T-helper 2 cell treated with Interferon-gamma antibody and Interleukin-4, amounts not matched to agents 5 μg/mL and 100 μg/mL, for 36 hours (primary cell): ENCODE results near the gene SNRNP25.

Experiments used
- DNase-seq: peaks from one replicate; pipeline ENCODE4 v3.0.0; 2021; ENCODE audit warnings: low spot score
- H3K27ac Mint-ChIP-seq: one replicate; pipeline ENCODE4 v1.8.0; 2021; ENCODE audit warnings: mild to moderate bottlenecking, mixed read lengths
- H3K27me3 Mint-ChIP-seq: one replicate; pipeline ENCODE4 v1.8.0; 2021; ENCODE audit warnings: low read depth, mixed read lengths
- H3K36me3 Mint-ChIP-seq: one replicate; pipeline ENCODE4 v1.8.0; 2021; ENCODE audit warnings: low read depth, mixed read lengths
- H3K4me1 Mint-ChIP-seq: one replicate; pipeline ENCODE4 v1.8.0; 2021; ENCODE audit warnings: low read depth, mixed read lengths
- H3K4me3 Mint-ChIP-seq: one replicate; pipeline ENCODE4 v1.8.0; 2022; ENCODE audit warnings: mild to moderate bottlenecking, moderate library complexity, mixed read lengths
- H3K9me3 Mint-ChIP-seq: one replicate; pipeline ENCODE4 v1.8.0; 2021; ENCODE audit warnings: mixed read lengths

Gene SNRNP25

GRCh38 chr16:63466-63865, 9.8 kb downstream of the SNRNP25 start:
- H3K27ac Mint-ChIP-seq, result no peak overlapping the region
- peaks cover 5% of the 10 kb centered on the region for H3K4me1 Mint-ChIP-seq
- H3K9me3 Mint-ChIP-seq, result no peaks in the 10 kb centered on the region
- no peaks in the 10 kb centered on the region for H3K36me3 Mint-ChIP-seq
- DNase-seq, result no peak
- H3K27me3 Mint-ChIP-seq, result peaks cover 8% of the 10 kb centered on the region
- no peak overlapping the region for H3K4me3 Mint-ChIP-seq

- Mint-ChIP-seq H3K27ac (no peak overlapping the region), H3K27me3 (peaks cover 8% of the 10 kb centered on the region), H3K36me3 (no peaks in the 10 kb centered on the region), H3K4me1 (peaks cover 5% of the 10 kb centered on the region), H3K4me3 (no peak overlapping the region), H3K9me3 (no peaks in the 10 kb centered on the region)
- DNase-seq, result no peak
Observed at GRCh38 chr16:63998-64913, 10.6 kb downstream of the SNRNP25 start.

GRCh38 chr16:64914-65255, 11.3 kb downstream of the SNRNP25 start:
- DNase-seq, result no peak
- H3K27me3 Mint-ChIP-seq, result peaks cover 11% of the 10 kb centered on the region
- peaks cover 5% of the 10 kb centered on the region for H3K4me1 Mint-ChIP-seq
- no peak overlapping the region for H3K27ac Mint-ChIP-seq
- H3K4me3 Mint-ChIP-seq, result no peak overlapping the region
- no peaks in the 10 kb centered on the region for H3K9me3 Mint-ChIP-seq
- H3K36me3 Mint-ChIP-seq, result no peaks in the 10 kb centered on the region

GRCh38 chr16:65745-66144, 12.1 kb downstream of the SNRNP25 start:
- peak; percentile 82 for DNase-seq
- peaks cover 5% of the 10 kb centered on the region for H3K4me1 Mint-ChIP-seq
- H3K27me3 Mint-ChIP-seq, result peaks cover 19% of the 10 kb centered on the region
- no peaks in the 10 kb centered on the region for H3K9me3 Mint-ChIP-seq
- H3K4me3 Mint-ChIP-seq, result no peak overlapping the region
- H3K27ac Mint-ChIP-seq, result no peak overlapping the region
- H3K36me3 Mint-ChIP-seq, result no peaks in the 10 kb centered on the region

- Mint-ChIP-seq H3K36me3 (no peaks in the 10 kb centered on the region), H3K4me1 (peaks cover 5% of the 10 kb centered on the region), H3K4me3 (no peak overlapping the region), H3K9me3 (no peaks in the 10 kb centered on the region), H3K27ac (no peak overlapping the region), H3K27me3 (peaks cover 24% of the 10 kb centered on the region)
- DNase-seq, result no peak
Observed at GRCh38 chr16:66309-67182, 12.9 kb downstream of the SNRNP25 start.

DNA sequence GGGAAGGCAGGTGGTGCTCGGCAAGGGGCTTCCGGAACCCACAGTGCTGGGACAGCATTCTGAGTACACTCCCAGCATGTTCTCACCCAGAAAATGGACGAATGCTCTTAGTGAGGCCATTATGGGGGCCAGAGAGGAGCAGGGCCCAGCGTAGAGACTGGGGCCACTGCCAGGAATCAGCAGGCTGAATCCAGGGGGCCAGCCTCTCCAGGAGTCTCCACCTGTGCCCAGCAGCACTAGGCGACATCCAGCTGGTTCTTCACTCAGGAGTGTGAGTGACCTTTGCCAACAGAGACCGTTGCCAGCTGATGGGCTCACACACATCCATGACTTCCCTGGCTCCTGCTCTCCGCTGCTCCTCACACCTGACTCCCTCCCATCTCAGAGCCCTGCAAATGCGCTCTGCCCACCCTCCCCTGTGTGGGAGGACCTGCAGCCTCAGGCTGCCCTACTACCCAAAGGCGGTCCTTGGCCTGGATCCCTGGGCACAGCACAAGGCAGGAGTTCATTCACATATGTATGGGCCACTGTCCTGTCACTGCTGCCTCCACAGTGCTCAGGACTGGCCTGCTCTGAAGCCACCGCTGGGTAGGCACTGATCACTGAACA, 13.7 kb downstream of the SNRNP25 start:
- peaks cover 5% of the 10 kb centered on the region for H3K4me1 Mint-ChIP-seq
- H3K9me3 Mint-ChIP-seq, result no peaks in the 10 kb centered on the region
- H3K4me3 Mint-ChIP-seq, result no peak overlapping the region
- H3K27me3 Mint-ChIP-seq, result peaks cover 26% of the 10 kb centered on the region
- no peaks in the 10 kb centered on the region for H3K36me3 Mint-ChIP-seq
- DNase-seq, result no peak
- H3K27ac Mint-ChIP-seq, result no peak overlapping the region

DNA sequence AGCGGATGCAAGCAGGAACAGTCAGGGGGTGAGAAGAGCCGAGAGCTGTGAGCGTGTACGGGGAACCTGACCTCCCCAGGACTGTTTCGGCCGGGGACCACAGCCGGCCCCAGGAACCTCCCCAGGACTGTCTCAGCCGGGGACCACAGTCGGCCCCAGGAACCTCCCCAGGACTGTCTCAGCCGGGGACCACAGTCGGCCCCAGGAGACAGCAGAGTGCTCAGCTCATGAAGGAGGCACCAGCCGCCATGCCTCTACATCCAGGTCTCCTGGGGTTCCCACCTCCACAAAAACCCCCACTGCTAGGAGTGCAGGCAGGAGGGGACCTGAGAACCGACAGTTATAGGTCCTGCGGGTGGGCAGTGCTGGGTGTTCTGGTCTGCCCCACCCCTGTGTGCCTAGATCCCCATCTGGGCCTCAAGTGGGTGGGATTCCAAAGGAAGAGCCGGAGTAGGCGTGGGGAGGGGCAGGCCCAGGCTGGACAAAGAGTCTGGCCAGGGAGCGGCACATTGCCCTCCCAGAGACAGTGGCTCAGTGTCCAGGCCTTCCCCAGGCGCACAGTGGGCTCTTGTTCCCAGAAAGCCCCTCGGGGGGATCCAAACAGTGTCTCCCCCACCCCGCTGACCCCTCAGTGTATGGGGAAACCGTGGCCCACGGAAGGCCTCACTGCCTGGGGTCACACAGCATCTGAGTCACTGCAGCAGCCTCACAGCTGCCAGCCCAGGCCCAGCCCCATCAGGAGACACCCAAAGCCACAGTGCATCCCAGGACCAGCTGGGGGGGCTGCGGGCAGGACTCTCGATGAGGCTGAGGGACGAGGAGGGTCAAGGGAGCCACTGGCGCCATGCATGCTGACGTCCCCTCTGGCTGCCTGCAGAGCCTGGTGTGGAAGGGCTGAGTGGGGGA, 14.5 kb downstream of the SNRNP25 start:
- H3K27me3 Mint-ChIP-seq, result peaks cover 30% of the 10 kb centered on the region
- H3K27ac Mint-ChIP-seq, result no peak overlapping the region
- no peak for DNase-seq
- H3K36me3 Mint-ChIP-seq, result no peaks in the 10 kb centered on the region
- H3K4me1 Mint-ChIP-seq, result peaks cover 8% of the 10 kb centered on the region
- no peak overlapping the region for H3K4me3 Mint-ChIP-seq
- no peaks in the 10 kb centered on the region for H3K9me3 Mint-ChIP-seq

- Mint-ChIP-seq H3K27me3 (peaks cover 40% of the 10 kb centered on the region), H3K36me3 (no peaks in the 10 kb centered on the region), H3K4me3 (no peak overlapping the region), H3K9me3 (no peaks in the 10 kb centered on the region), H3K27ac (no peak overlapping the region), H3K4me1 (peaks cover 8% of the 10 kb centered on the region)
- no peak for DNase-seq
Observed at GRCh38 chr16:69181-69580, 15.6 kb downstream of the SNRNP25 start.

DNA sequence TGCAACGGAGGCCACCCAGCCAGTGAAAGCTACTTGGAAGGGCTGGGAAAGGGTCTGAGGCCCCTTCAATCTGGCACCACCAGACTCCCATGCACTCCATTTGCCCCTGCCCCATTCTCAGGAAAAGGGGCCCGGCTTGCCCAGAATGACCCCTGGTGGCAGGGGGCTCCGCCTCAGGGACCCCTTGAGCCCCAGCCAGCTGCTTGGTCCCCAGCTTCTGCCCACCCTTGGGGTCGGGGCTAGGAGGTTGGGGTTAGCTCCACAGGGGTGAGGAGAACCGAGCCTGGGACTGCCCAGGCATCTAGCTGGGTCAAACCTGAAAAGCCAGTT, 17.5 kb downstream of the SNRNP25 start:
- Mint-ChIP-seq H3K4me1 (peaks cover 5% of the 10 kb centered on the region), H3K27ac (no peak overlapping the region), H3K4me3 (no peak overlapping the region), H3K36me3 (no peaks in the 10 kb centered on the region), H3K27me3 (peaks cover 43% of the 10 kb centered on the region), H3K9me3 (no peaks in the 10 kb centered on the region)
- DNase-seq, result no peak

DNA sequence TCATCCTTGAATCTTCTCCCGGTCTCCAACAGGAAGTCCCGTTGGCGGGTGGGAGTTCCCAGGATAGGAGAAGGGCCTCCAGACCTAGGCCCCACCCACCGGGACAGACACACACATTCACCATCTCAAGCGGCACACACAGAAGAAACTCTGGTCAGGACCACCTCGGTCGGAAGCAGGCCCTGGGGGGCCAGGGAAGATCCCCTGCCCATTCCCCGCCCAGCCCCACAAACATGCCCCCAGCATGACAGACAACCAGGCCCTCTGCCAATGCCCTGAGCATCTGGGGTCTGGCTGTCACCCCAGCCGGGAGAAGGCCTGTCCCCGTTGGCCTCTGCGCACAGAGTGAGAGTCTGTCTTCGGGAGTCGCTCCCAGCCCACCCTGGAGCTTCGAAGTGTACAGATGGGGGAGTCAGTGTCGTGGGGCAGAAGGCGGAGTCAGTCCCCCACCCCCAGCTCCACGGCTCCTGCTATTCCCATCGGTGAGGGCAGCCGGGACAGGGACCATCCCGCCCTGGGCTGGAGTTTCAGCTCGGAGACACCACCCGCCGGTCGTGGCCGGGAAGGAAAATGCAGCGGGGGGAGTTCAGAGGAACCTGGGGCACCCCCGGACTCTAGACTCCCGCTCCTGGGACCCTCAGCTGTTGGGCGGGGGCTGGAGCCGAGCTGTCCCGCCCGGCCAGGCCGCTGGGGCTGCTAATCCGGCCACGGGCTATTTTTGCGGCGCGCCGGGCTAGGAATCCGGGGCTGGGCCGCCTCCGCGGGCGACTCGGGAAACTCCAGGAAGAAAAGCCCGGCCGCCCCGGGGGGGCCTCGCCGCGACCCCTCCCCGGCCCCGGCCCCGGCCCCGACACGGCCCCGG, 18.1 kb downstream of the SNRNP25 start:
- DNase-seq, result no peak
- Mint-ChIP-seq H3K4me3 (no peak overlapping the region), H3K27ac (no peak overlapping the region), H3K27me3 (peaks cover 43% of the 10 kb centered on the region), H3K36me3 (no peaks in the 10 kb centered on the region), H3K9me3 (no peaks in the 10 kb centered on the region), H3K4me1 (peaks cover 11% of the 10 kb centered on the region)

GRCh38 chr16:72561-73548, 19.2 kb downstream of the SNRNP25 start, which contains the start of gene RHBDF1:
Gene RHBDF1, minus strand, starts transcription at chr16:72631. Its CDS starts 7,616 bp downstream, at chr16:65015.
- H3K27ac Mint-ChIP-seq, result no peak within 1 kb of the TSS
- no peaks in the 10 kb centered on the region for H3K9me3 Mint-ChIP-seq
- H3K36me3 Mint-ChIP-seq, result no peaks in the 10 kb centered on the region
- peak; percentile 39 for DNase-seq
- H3K27me3 Mint-ChIP-seq, result peaks cover 40% of the 10 kb centered on the region
- peaks cover 13% of the 10 kb centered on the region for H3K4me1 Mint-ChIP-seq
- peak within 1 kb of the TSS; percentile 62 for H3K4me3 Mint-ChIP-seq
